ENCODE results near the gene MOBP.
"Not testable (repeated sequence)": the region's sequence is repeated elsewhere in the genome, so short reads cannot be mapped to it uniquely, and the experiment has no call there.

MOBP gene, protein sequence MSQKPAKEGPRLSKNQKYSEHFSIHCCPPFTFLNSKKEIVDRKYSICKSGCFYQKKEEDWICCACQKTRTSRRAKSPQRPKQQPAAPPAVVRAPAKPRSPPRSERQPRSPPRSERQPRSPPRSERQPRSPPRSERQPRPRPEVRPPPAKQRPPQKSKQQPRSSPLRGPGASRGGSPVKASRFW

DNA sequence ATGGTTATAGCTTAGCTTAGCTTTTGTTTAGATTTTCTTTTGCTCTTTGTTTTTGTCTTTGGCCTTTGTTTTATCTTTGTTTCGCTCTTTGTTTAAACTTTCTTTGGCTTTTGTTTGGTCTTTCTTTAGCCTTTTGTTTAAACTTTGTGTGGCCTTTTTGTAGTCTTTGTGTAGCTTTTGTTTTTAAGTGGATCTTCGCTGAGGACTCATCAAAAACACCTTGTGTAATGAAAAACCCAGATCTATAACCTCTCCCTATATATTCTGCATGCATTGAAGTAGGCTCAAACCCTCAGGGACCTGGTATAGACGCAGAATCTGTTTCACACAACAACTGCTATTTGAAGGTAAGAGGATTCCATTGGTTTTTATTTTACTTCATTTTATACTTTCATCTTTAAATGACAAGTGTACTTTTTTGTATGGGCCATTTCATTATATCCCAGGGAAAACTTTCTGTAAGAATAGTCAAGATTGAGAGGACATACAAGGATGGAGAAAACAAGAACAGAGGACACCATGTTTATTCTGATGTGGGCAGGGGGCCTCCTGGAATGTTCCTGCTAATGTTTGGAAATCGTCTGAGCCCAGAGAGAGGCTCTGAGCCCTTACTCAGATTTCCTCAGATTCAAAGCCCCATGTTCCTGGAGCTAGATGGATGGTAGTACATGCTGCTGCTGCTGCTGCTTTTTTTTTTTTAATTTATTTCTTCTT, at the start of gene MOBP:
TSS of gene MOBP (plus strand) at position 287 of the 714 bp plus-strand sequence. CDS start 34,390 bp downstream, outside the sequence.
- DNase-seq, result no peak

DNA sequence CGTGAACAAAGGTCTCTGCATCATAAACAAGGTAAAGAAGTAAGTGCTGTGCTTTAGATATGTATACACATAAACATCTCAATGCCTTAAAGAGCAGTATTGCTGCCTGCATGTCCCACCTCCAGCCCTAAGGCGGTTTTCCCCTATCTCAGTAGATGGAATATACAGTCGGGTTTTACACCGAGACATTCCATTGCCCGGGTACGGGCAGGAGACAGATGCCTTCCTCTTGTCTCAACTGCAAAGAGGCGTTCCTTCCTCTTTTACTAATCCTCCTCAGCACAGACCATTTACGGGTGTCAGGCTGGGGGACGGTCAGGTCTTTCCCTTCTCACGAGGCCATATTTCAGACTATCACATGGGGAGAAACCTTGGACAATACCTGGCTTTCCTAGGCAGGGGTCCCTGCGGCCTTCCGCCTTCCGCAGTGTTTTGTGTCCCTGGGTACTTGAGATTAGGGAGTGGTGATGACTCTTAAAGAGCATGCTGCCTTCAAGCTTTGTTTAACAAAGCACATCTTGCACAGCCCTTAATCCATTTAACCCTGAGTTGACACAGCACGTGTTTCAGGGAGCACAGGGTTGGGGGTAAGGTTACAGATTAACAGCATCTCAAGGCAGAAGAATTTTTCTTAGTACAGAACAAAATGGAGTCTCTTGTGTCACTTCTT, 48.8 kb upstream of the MOBP start:
- DNase-seq, result not testable (repeated sequence)

DNA sequence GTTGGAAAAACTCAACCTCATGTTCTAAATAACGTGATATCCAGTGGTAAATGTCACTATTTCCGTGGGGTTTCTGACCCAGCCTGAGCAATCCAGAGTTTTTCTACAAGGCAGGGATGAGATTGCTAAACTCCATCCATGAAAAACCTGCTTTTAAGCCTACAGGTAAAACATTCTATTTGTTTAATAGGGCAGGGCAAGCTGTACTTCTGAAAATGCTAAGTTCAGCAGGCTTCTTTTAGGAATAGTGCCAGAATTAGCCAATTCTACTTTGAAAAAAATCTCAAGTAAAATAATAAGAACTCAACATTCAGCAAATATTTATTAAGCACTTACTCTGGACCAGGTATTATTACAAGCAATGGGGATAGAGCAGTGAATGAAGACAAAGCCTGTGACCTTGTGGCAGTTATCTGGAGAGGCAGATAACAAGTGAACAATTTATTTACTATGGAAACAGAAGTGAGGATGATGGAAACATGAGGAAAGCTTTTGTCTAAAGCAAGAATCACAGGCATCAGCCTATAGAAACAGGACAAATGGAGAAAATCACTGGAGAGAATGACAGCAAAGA, 47.7 kb upstream of the MOBP start:
- no peak for DNase-seq

DNA sequence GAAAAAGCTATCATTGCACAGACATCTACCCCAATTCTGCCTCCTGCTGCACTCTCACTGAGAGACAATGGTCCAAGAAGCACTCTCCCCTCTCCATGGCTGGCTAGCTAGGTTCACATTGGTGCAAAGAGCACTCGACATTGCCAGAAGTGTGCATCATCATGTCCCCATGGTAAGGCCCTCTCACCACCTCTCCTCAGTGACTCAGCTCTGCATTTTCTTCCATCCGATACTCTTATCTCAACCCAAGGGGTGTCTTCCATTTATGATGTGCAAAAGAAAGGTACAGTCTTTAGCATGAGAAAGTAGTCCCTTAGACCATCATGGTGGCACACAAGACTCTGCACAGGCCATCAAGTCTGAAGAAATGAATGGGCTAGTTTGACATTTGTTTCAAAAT, 46.9 kb upstream of the MOBP start:
- DNase-seq, result no peak

DNA sequence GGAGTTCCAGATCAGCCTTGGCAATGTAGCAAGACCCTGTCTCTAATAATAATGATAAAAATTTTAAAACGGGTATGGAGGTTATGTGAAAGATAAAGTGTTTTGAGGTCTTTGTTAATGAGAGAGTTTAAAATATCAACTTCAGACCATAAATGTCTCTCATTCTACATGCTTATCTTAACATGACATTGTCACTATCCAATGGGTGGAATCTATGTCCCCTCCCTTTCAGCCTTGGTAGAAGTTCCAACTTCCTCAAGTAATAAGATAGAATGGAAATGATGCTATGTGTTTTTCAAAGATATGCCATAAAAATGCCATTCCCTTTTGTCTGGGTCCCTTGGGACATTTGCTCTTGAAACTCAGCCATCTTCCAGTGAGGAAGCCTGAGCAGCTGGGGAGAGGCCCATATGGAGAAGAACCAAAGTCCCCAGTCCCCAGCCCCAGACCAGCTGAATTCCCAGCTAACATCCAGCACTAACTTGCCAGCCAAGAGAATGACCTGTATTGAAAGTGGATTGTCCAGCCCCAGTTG, 44.0 kb upstream of the MOBP start:
- DNase-seq, result no peak

DNA sequence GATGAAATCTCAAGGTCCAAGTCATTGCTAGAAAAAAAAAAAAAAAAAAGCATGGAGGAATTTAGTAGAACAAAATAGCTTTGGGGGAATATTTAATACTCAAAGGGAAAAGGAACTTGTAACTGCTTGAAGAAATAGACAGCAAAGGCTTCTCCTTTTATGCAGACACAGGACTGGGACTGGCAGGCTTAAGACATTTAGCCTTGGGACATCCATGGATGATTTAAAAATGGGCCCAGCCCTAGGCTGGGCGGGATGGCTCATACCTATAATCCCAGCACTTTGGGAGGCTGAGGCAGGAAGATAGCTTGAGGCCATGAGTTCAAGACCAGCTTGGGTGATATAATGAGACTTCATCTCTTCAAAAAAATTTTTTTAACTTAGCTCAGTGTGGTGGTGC, 41.2 kb upstream of the MOBP start:
- no peak for DNase-seq

DNA sequence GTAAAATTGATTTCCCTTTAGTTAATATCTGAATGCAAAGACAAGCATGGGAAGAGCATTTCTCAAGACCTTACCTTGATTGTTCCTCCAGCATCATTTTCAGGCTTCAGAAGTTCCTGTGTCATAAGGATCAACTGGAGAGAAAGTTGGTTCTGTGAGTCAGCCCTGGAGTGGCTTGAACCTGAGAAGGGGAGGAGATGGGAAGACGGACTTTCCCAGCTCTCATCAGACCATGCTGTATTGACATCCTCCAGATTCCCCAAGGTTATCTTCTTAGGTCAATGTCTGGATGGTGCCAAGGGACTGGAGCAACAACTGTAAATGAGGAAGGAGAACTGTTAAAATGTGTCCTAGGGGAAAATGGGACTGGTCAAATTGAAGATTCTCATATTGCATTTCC, 40.0 kb upstream of the MOBP start:
- no peak for DNase-seq

DNA sequence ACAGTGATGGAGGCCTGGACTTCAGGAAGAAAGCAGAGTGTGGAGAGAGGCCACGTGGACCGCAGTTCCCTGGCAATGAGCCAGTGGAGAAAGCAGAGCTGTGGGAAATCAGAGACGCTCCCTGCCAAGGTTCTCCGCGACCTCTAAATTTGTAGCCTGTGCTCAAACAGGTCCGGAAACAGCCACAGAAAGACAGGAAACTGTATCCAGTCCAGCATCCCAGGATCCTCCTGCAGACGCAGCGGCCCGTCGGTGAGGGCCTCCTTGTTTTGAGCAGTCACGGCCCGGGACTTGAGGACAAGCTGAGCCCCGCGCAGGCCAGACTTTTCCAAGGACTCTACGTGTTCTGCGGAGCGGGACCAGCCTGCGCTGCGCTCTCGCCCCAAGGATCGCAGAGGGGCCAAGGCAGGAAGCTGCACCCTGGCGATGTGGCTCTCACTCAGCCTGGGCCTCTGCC, 38.7 kb upstream of the MOBP start:
- DNase-seq, result peak; percentile 81

DNA sequence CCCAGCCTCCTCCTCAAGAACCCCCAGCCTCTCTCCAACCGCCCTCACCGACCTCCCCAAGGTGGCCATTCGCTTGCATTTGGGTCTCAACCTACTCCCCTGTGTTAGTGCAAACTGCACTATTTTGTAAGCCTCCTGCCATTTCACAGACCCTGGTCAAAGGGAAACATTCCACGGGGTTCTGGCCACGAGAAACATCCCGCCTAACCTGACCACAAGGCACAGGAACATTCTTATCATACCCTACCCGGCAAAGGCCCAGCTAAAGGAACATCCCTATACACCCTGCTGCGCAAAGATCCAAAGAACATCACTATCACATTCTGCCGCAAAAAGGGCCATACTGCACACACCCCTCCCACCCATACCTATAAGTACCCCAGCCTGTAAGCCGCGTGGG, 38.0 kb upstream of the MOBP start:
- DNase-seq, result no peak

DNA sequence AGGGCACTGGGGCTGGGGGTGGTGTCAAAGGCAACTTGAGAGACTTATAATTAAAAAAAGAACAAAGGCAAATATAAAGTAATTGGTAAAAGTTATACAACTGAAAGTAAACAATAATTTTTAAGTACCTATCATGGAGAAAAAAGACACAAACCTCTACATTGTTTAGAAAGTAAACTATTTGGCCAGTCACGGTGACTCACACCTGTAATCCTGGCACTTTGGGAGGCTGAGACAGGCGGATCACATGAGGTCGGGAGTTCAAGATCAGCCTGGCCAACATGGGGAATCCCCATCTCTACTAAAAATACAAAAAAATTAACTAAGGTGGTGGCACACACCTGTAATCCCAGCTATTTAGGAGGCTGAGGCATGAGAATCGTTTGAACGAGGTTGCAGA, 35.1 kb upstream of the MOBP start:
- DNase-seq, result no peak

DNA sequence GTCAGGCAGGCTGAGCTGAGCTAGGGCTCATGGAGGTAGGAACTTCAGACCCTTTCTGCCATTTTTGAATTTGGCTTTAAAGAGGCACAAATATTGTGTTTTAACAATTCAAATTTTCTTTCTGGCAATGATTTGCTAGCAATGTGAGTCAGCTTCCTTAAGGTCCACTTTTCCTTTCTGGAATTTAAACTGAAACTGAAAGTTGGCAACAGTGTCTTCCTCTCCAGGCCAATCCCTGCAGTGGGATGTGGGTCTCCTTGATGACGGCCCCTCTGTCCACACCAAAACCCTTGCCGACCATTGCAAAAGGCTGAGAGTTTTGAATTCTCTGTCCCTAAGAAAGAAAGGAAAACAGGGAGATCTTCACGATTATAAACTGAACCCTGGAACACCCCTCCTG, 33.8 kb upstream of the MOBP start:
- DNase-seq, result no peak

DNA sequence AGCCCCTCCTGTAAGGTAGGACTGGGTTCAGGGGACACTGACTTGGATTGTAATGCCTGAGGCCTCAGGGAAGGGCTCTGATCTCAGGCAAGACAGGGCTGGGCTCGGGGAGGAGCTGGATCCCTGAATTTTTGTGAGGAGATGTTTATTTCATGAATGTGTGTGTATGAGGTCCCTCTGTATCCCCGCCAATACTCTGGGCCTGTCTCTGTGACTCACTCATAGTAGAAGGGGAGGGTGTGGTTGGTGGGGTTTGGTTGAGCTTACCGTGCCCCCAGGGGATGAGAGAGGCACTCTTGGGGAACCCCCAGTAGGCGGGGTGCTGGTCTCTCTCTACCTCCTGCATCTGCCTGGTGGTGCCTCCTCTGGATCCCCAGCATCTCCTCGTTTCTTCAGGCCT, 32.9 kb upstream of the MOBP start:
- DNase-seq, result no peak

DNA sequence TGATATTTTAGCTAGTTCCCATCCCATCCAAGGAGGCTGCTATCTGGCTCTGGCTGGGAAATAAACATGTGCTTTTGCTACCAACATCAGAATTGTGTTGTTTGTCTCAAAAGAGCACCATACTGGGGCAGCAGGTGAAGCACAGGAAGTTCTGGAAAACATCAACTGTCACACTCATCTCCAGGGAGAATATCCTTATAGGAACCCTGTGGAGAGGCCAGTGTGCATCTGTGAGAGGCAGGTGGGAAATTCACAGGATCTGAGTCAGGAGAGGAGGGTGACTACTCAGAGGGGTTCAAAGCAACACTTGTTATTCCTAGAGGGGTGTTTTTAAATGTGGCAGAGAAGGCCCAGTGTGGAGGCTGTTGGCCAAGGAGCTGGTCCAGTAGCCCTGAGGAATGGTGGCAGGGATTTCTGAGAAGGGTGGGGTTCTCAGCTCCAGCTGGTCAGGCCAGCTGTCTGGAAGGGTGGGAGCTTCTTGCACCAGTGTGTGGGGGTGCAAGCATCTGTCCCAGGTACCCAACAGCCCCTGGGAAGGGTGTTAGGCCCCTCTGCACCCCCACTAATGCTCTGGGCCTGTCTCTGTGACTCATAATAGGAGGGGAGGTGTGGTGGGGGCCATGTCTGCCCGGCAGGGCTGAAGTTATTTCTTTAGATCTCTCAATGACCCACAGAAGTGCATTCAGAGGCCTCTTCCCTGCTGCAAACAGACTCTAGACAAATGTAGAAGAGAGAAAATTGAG, 32.3 kb upstream of the MOBP start:
- no peak for DNase-seq

DNA sequence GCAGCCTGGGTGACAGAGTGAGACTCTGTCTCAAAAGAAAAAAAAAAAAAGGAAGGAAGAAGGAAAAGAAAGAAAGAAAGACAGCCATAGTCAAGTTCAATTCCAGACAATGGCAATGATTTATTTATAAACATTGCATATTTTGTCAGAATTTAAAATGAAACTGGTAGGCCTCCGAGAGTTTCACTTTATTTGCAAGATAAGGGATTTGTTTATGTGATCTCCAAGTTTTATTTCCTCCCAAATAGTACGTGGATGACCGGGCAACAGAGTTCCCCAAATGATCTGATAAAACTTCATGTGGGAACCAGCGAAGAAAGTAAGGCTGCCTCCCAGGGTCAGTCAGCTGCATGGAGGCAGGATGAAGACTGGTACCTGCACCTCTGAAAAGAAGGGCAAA, 28.6 kb upstream of the MOBP start:
- no peak for DNase-seq

DNA sequence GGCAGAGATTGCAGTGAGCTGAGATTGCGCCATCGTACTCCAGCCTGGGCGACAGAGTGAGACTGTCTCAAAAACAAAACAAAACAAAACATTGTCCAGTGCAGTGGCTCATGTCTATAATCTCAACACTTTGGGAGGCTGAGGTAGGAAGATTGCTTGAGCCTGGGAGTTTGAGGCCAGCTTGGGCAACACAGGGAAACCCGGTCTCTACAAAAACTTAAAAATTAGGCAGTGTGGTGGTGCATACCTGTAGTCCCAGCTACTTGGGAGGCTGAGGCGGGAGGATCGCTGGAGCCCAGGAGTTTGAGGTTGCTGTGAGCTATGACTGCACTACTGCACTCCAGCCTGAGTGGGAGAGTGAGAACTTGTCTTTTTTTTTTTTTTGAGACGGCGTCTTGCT, 27.2 kb upstream of the MOBP start:
- no peak for DNase-seq

DNA sequence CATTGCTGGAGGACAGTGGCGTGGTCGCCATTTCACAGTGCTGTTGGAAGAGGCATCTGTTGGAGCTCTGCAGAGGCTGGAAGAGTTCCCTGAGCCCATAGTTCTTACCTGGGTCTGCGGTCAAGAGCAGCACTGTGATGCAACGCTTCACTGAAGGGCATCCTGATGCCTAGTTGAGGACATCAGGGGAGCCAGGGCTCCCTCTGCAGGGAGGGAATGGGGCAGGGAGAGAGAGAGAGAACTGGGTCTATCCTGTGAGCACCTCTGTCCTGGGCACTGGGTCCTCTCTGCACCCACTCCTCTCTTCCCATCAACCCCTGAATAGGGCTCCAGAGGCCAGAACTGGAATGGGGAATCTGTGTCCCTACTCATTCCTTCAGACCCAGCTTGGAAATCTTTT, 23.9 kb upstream of the MOBP start:
- DNase-seq, result no peak

DNA sequence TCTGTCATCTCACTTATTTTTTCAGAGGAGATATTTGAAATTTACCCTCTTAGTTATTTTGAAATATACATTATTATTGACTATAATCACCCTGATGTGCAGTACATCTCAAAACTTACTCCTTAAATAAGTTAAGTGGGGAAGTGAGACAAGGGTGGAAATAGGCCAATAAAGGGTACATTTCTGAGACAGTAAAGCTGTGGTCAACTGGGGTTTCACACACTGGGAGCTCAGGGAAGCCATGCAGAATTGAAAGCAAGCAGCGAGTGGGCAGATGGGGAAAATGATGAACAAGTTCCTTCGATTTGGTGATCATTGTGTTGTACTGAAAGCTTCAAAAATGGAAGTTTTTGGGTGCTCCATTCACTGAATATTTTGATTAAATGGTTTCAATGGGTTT, 21.6 kb upstream of the MOBP start:
- no peak for DNase-seq

DNA sequence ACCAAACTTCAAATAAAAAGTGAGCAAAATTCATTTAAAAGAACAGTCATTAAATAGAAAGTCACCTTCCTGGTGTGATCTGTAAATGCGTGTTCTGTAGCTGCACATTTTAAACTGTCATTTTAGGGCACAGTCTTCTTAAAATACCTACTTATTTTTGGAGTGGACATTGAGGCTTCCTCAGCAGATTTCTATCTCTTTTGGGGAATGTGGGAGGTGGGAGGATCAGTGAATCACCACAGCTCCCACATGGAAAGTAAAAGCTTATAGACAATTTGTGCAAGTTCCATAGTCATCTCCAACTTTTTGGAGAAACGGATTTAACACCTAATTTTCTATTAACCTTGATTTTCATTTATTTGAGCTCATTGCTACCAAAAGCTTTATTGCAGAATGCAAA, 21.0 kb upstream of the MOBP start:
- DNase-seq, result no peak

DNA sequence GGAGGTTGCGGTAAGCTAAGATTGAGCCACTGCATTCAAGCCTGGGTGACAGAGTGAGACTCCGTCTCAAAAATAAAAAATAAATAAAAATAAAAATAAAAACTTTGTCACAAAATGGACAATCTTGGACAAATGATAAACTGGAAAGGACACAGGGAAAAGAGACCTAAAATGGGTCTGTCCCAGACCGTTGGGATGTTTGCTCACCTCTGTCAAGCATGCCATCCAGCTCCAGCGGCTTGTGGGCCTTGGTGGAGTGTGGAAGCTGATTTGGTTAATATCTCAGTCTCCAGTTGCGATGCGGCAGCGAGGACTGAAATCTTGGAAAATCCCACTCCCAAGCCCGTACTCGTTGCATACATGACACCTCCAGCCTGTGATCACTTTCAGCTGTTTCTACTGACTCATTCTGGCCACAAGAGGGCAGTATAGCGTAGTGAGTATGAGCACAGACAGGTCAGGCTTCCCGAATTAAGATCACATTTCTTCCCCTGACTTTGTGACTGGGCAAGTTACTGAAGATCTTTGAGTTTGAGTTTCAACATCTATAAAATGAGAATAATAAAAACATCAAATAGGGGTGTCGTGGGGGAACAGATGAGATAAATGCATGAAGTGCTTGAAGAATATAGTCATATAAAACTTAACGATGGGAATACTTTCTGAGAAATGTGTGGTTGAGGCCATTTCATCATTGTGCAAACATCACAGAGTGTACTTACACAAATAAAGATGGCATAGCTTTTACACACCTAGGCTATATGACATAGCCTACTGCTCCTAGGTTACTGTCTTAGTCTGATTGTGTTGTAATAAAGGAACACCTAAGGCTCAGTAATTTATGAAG, 19.6 kb upstream of the MOBP start:
- peak; percentile 84 for DNase-seq

DNA sequence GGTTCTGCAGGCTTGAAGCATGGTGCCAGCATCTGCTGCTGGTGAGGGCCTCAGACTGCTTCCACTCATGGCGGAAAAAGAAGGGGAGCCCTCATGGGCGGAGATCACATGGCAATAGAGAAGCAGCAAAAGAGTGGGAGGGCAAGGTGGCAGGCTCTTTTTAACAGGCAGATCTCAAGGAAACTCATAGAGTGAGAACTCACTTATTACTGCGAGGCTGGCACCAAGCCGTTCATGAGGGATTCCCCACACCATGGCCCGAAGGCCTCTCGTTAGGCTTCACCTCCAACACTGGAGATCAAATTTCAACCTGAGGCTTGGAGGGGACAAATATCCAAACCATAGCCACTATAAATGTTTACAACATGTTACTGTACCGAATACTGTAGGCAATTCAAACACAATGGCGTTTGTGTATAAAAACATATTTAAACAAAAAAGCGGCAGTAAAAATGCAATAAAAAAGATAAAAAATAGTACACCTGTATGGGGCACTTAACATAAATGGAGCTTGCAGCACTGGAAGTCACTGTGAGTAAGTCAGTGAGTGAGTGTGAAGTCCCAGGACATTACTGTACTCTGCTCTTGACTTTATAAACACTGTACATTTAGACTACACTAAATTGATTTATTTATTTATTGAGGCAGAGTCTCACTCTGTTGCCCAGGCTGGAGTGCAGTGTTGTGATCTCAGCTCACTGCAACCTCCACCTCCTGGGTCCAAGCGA, 18.8 kb upstream of the MOBP start:
- no peak for DNase-seq

DNA sequence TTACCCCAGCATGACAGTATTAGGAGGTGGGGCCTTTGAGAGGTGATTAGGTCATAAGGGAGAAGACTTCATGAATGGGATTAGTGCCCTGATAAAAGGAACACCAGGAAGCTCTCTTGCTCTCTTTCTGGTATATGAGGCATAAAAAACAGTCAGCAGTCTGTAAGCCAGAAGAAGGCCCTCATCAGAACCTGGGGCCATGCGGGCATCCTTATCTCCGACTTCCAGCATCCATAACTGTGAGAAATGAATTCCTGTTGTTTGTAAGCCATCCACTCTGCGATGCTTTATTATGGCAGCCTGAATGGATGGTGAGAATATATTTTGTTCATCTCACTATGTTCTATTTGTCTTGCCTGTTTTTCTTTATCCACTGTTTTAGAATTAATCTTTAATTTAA, 17.7 kb upstream of the MOBP start:
- DNase-seq, result no peak
